ENCODE measurements around the gene IPO13.

The IPO13 gene

GRCh38 chr1:43931711-43932660 lies 14.8 kb upstream of the IPO13 start:
- no peak for DNase-seq

GRCh38 chr1:43932786-43933385 lies 13.9 kb upstream of the IPO13 start:
- DNase-seq: no peak

GRCh38 chr1:43933386-43934100 lies 13.2 kb upstream of the IPO13 start, which contains the start of gene ARTN:
TSS of gene ARTN (plus strand) at chr1:43933801. CDS start at chr1:43935657, 1,856 bp downstream.
- DNase-seq: peak in 1 of 2 donors; percentile 25

- DNase-seq: peak; percentile 63 to 71
Observed at GRCh38 chr1:43934101-43934985, 12.4 kb upstream of the IPO13 start.

GRCh38 chr1:43934986-43935324 lies 11.8 kb upstream of the IPO13 start:
- no peak for DNase-seq

- DNase-seq: no peak
Observed at GRCh38 chr1:43935711-43936427, 10.9 kb upstream of the IPO13 start.

- DNase-seq: peak in 1 of 2 donors; percentile 43
Observed at GRCh38 chr1:43936431-43937151, 10.2 kb upstream of the IPO13 start.

GRCh38 chr1:43937179-43937865 lies 9.4 kb upstream of the IPO13 start:
- no peak for DNase-seq

- no peak for DNase-seq
Observed at GRCh38 chr1:43938383-43938782, 8.4 kb upstream of the IPO13 start.

- DNase-seq: no peak
Observed at GRCh38 chr1:43938892-43939587, 7.7 kb upstream of the IPO13 start.

- no peak for DNase-seq
Observed at GRCh38 chr1:43942411-43942810, 4.3 kb upstream of the IPO13 start.

- no peak for DNase-seq
Observed at GRCh38 chr1:43944860-43945259, 1.9 kb upstream of the IPO13 start.

GRCh38 chr1:43945674-43946235 lies 995 bp upstream of the IPO13 start:
- DNase-seq: no peak

GRCh38 chr1:43947061-43947873 lies 517 bp downstream of the IPO13 start:
- DNase-seq: no peak

GRCh38 chr1:43947874-43948437 lies 1.2 kb downstream of the IPO13 start:
- DNase-seq: no peak

GRCh38 chr1:43949678-43950077 lies 2.9 kb downstream of the IPO13 start:
- DNase-seq: no peak

GRCh38 chr1:43951021-43951985 lies 4.6 kb downstream of the IPO13 start:
- DNase-seq: no peak

Data from stimulated activated CD4-positive, alpha-beta T cell treated with anti-CD3 and anti-CD28 coated beads, Interleukin-2, amount 100 ng/mL, for 24 hours (primary cell).